Neural progenitor cell (in vitro differentiated cells): ENCODE results near the gene RGSL1. TPM values are rescaled to one million over a fixed set of nuclear protein-coding genes. Genes with fewer than 3 reads are reported as not detected.
A peak's percentile ranks its signal among the peaks of the same experiment; 100 is the strongest.

Experiments used
- DNase-seq: peaks from one replicate; pipeline ENCODE4 v3.0.0-alpha.2; 2016; ENCODE audit warnings: low spot score
- H2AFZ ChIP-seq: fragments of 200-600 bp; sonication (generic); replicated peaks from 2 replicates; pipeline ENCODE4 v1.6.1; 2016; ENCODE audit warnings: antibody characterized with exemption
- H3F3A ChIP-seq: fragments of 200-600 bp; sonication (generic); 2 replicates; pipeline ENCODE4 v1.6.1; 2016; ENCODE audit warnings: antibody characterized with exemption, low read depth
- H3K27ac ChIP-seq: fragments of 200-600 bp; sonication (generic); 2 replicates; pipeline ENCODE4 v1.5.1; 2016; ENCODE audit warnings: mild to moderate bottlenecking
- H3K27me3 ChIP-seq: fragments of 200-600 bp; sonication (generic); 2 replicates; pipeline ENCODE4 v1.6.1; 2016; ENCODE audit warnings: mild to moderate bottlenecking, moderate library complexity
- H3K36me3 ChIP-seq: fragments of 200-600 bp; sonication (generic); 2 replicates; pipeline ENCODE4 v1.5.1; 2016
- H3K4me1 ChIP-seq: fragments of 200-600 bp; sonication (generic); 2 replicates; pipeline ENCODE4 v1.6.1; 2016; ENCODE audit warnings: mixed run types
- H3K4me2 ChIP-seq: fragments of 200-600 bp; sonication (generic); 2 replicates; pipeline ENCODE4 v1.6.1; 2016
- H3K4me3 ChIP-seq: fragments of 200-600 bp; sonication (generic); 2 replicates; pipeline ENCODE4 v1.5.1; 2016
- H3K79me2 ChIP-seq: fragments of 200-600 bp; sonication (generic); 2 replicates; pipeline ENCODE4 v1.6.1; 2016; ENCODE audit warnings: low read depth
- H3K9ac ChIP-seq: fragments of 200-600 bp; sonication (generic); 2 replicates; pipeline ENCODE4 v1.6.1; 2016
- H3K9me3 ChIP-seq: fragments of 200-600 bp; sonication (generic); 2 replicates; pipeline ENCODE4 v1.5.1; 2016; ENCODE audit warnings: low read depth
- H4K20me1 ChIP-seq: fragments of 200-600 bp; sonication (generic); 2 replicates; pipeline ENCODE4 v1.6.1; 2016; ENCODE audit warnings: low read depth
- H3K27ac Mint-ChIP-seq: 3 replicates; pipeline ENCODE4 v1.8.0; 2021; ENCODE audit warnings: mixed read lengths
- H3K27me3 Mint-ChIP-seq: 2 replicates; pipeline ENCODE4 v1.8.0; 2022; ENCODE audit warnings: low read depth, mild to moderate bottlenecking, inconsistent platforms, moderate library complexity, mixed read lengths; ENCODE audit not compliant: insufficient read depth
- H3K36me3 Mint-ChIP-seq: 3 replicates; pipeline ENCODE4 v1.8.0; 2021; ENCODE audit warnings: mixed read lengths
- H3K4me1 Mint-ChIP-seq: 3 replicates; pipeline ENCODE4 v1.8.0; 2021; ENCODE audit warnings: mixed read lengths
- H3K4me3 Mint-ChIP-seq: 3 replicates; pipeline ENCODE4 v1.8.0; 2021; ENCODE audit warnings: mild to moderate bottlenecking, moderate library complexity, mixed read lengths
- H3K9me3 Mint-ChIP-seq: 3 replicates; pipeline ENCODE4 v1.8.0; 2020; ENCODE audit warnings: mixed read lengths
- EZH2 ChIP-seq: fragments of 200-600 bp; sonication (generic); IDR thresholded peaks from 2 replicates; pipeline ENCODE4 v1.6.1; 2017; ENCODE audit warnings: antibody characterized with exemption, mild to moderate bottlenecking, moderate library complexity
- EZH2phosphoT487 ChIP-seq: fragments of 200-600 bp; sonication (generic); IDR thresholded peaks from 2 replicates; pipeline ENCODE4 v1.6.1; 2017; ENCODE audit warnings: antibody characterized with exemption
- total RNA-seq: library from RNA; depleted of rRNA; stranded (reverse); fragments of >200 nt; gene quantifications from 2 replicates; pipeline ENCODE4 v1.2.3, GENCODE V29; 2015; ENCODE audit warnings: low replicate concordance
- TF ChIP-seq, protein P1 (sequence below): fragments of 200-600 bp; sonication (generic); IDR thresholded peaks from 2 replicates; pipeline ENCODE4 v1.5.1; 2017; ENCODE audit warnings: antibody characterized with exemption, mild to moderate bottlenecking

RGSL1 gene
- total RNA-seq, 1 donor from 2014 or later, result not detected

DNA sequence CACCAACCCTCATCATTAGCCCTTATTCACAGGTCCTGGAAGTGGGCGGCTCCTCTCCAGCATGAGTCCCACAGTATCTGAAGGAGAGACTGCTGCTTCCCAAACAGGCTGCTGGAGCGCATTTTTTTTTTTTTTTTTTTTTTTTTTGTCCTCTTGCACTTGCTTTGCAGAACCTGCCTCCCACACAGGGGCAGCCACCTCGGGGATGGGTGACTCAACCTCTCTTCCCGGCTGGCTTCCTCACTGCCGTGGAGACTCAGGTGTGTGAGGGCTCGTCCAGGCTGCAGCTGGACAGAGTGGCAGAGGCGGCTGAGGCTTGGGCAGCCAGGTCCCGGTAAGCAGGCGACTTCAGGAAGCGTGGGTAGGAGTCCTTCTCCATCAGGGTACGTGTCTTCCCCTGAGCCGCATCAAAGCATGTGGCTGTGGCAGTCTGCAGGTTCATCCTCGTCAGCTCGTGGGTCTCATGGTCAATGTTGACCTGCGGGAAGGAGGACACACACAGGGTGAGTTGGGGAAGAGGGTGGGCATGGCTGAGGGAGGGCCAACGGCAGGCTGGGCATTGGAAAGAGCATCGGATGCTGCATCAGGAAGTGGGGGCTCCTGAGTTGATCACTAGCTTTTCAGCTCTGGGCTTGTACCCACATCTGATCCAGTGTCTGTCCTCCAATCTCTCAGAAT lies 150.2 kb downstream of the RGSL1 start:
- Mint-ChIP-seq H3K27me3 (peaks cover 6% of the 10 kb centered on the region), H3K4me3 (no peak overlapping the region), H3K9me3 (no peaks in the 10 kb centered on the region), H3K4me1 (peaks cover 14% of the 10 kb centered on the region), H3K36me3 (no peaks in the 10 kb centered on the region), H3K27ac (no peak overlapping the region)
- no peak for DNase-seq
- H3K9ac ChIP-seq, result no peak overlapping the region
- H3K36me3 ChIP-seq, result no peaks in the 10 kb centered on the region
- H3K9me3 ChIP-seq, result no peaks in the 10 kb centered on the region
- H3F3A ChIP-seq, result peaks cover 15% of the 10 kb centered on the region
- no peak overlapping the region for H3K4me2 ChIP-seq
- H3K79me2 ChIP-seq, result no peaks in the 10 kb centered on the region
- H3K4me1 ChIP-seq, result peaks cover 25% of the 10 kb centered on the region
- H4K20me1 ChIP-seq, result no peaks in the 10 kb centered on the region
- TF ChIP-seq EZH2phosphoT487, result no peak
- TF ChIP-seq, protein P1, sequence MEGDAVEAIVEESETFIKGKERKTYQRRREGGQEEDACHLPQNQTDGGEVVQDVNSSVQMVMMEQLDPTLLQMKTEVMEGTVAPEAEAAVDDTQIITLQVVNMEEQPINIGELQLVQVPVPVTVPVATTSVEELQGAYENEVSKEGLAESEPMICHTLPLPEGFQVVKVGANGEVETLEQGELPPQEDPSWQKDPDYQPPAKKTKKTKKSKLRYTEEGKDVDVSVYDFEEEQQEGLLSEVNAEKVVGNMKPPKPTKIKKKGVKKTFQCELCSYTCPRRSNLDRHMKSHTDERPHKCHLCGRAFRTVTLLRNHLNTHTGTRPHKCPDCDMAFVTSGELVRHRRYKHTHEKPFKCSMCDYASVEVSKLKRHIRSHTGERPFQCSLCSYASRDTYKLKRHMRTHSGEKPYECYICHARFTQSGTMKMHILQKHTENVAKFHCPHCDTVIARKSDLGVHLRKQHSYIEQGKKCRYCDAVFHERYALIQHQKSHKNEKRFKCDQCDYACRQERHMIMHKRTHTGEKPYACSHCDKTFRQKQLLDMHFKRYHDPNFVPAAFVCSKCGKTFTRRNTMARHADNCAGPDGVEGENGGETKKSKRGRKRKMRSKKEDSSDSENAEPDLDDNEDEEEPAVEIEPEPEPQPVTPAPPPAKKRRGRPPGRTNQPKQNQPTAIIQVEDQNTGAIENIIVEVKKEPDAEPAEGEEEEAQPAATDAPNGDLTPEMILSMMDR, result no peak
- TF ChIP-seq EZH2, result no peak
- no peak overlapping the region for H3K27ac ChIP-seq
- peaks cover 21% of the 10 kb centered on the region for H3K27me3 ChIP-seq
- no peak overlapping the region for H2AFZ ChIP-seq
- H3K4me3 ChIP-seq, result no peak overlapping the region

DNA sequence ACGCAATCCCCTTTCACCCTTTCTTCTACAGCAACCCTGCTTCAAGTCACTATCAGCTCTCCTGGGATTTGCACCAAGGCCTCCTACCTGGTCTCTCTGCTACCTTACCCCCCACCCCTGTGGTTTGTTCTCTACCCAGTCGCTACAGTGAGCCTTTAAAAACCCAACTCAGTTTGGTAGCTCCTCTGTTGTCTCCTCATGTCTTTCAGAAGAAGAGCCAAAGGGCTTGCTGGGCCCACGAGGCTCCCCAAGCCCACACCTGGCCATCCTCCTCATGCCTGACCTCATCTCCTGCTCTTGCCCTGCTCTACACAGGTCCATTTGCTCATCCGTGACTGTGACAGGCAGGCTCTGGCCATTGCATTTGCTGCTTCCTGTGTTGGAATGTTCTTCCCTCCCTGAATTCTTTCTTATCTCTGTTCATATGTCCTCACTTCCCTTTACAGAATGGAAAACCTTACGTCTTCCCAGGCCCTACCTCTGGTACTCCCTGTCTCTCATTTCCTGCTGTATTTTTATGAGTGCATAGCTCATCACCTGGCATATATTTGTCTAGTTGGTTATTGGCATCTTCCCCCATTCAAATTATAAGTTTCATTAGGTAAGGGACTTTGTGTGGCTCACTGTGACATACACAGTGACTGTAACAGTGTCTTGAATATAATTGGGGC lies 150.9 kb downstream of the RGSL1 start:
- Histone ChIP-seq H3K4me1 (peaks cover 25% of the 10 kb centered on the region), H3K27me3 (peaks cover 28% of the 10 kb centered on the region), H3F3A (peaks cover 15% of the 10 kb centered on the region), H2AFZ (no peak overlapping the region), H3K36me3 (no peaks in the 10 kb centered on the region), H3K4me2 (no peak overlapping the region), H3K9ac (no peak overlapping the region), H3K27ac (no peak overlapping the region), H4K20me1 (no peaks in the 10 kb centered on the region), H3K4me3 (no peak overlapping the region), H3K9me3 (no peaks in the 10 kb centered on the region), H3K79me2 (no peaks in the 10 kb centered on the region)
- no peaks in the 10 kb centered on the region for H3K9me3 Mint-ChIP-seq
- peaks cover 10% of the 10 kb centered on the region for H3K27me3 Mint-ChIP-seq
- DNase-seq, result no peak
- peaks cover 21% of the 10 kb centered on the region for H3K4me1 Mint-ChIP-seq
- TF ChIP-seq EZH2phosphoT487 (no peak), EZH2 (no peak)
- TF ChIP-seq, protein P1, result no peak
- H3K4me3 Mint-ChIP-seq, result no peak overlapping the region
- no peak overlapping the region for H3K27ac Mint-ChIP-seq
- H3K36me3 Mint-ChIP-seq, result no peaks in the 10 kb centered on the region

DNA sequence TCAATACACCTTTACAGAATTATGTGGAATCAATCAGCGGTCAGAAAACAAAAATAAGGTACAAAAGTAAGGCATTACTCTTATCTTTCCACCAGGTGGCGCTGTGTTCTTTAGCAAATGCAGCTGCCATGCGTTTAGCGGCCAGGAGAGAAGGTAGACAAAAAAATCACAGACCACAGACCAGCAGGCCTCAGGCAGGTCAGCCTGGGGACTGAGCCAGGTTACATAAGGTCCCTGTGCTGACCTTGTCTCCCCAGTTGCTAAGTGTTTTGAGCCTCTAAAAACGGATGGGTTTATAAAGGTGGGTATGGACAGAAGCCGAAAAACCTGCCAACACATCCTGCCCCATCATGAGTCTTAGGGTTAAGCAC lies 151.5 kb downstream of the RGSL1 start:
- Mint-ChIP-seq H3K36me3 (no peaks in the 10 kb centered on the region), H3K27ac (no peak overlapping the region), H3K9me3 (no peaks in the 10 kb centered on the region), H3K27me3 (peaks cover 15% of the 10 kb centered on the region), H3K4me1 (peaks cover 25% of the 10 kb centered on the region), H3K4me3 (no peak overlapping the region)
- H3K4me1 ChIP-seq, result peaks cover 25% of the 10 kb centered on the region
- peaks cover 15% of the 10 kb centered on the region for H3F3A ChIP-seq
- no peak overlapping the region for H3K27ac ChIP-seq
- no peaks in the 10 kb centered on the region for H4K20me1 ChIP-seq
- H3K4me3 ChIP-seq, result no peak overlapping the region
- no peak overlapping the region for H3K4me2 ChIP-seq
- H3K9me3 ChIP-seq, result no peaks in the 10 kb centered on the region
- H2AFZ ChIP-seq, result no peak overlapping the region
- H3K9ac ChIP-seq, result no peak overlapping the region
- DNase-seq, result peak; percentile 94
- TF ChIP-seq EZH2 (no peak), EZH2phosphoT487 (no peak)
- TF ChIP-seq, protein P1, result peak; percentile 90
- peaks cover 31% of the 10 kb centered on the region for H3K27me3 ChIP-seq
- no peaks in the 10 kb centered on the region for H3K79me2 ChIP-seq
- H3K36me3 ChIP-seq, result no peaks in the 10 kb centered on the region
